Measurements from ENCODE around the gene EFS. TPM values are rescaled to one million over a fixed set of nuclear protein-coding genes. Genes with fewer than 3 reads are reported as not detected.

Gene EFS
- total RNA-seq, 8 experiments from 2014 or later, result 1.0 to 9.6 (median 2.8) TPM

GRCh38 chr14:23307687-23308644, 57.0 kb downstream of the EFS start:
- peak overlapping the region in 1 of 2 donors; percentile 90 for H3K27ac ChIP-seq
- peak in 2 of 8 experiments; percentile 22 to 44 for ATAC-seq (replicated peaks in 6 of 8)
- peak overlapping the region; percentile 77 to 98 (median 93) for H3K4me3 ChIP-seq
- H3K4me1 ChIP-seq (replicated peaks in 1 of 2), result peaks cover 18 to 20% of the 10 kb centered on the region in 2 donors
- 40 to 100% (median 93%) methylated on average over 1 to 9 of the region's 22 CpGs; no CpG with 5 or more reads in 4 of the 10 experiments for WGBS, 10 experiments
- in situ Hi-C loops (cut with MboI; ENCODE audit: low pct_unique_long_range_greater_than_20kb in 2 of 9, low sequenced_read_pairs in 9 of 9, unreplicated experiment in 9 of 9), result loop anchor here in 4 of 9 experiments (25.0 kb wide), 1 partner anchor 254 kb away; the partner anchor contains the start of genes AP1G2 (in 4 of the 4), THTPA (in 4 of the 4) and ZFHX2 (in 4 of the 4)

GRCh38 chr14:23307146-23307530, 57.8 kb downstream of the EFS start:
- ATAC-seq (replicated peaks in 6 of 8), result no peak
- 0 to 20% (median 0%) methylated on average over 1 to 4 of the region's 5 CpGs; no CpG with 5 or more reads in 3 of the 10 experiments for WGBS, 10 experiments
- Histone ChIP-seq H3K27ac (peak overlapping the region; percentile 90 to 91), H3K4me3 (peak overlapping the region; percentile 77 to 98 (median 93)), H3K4me1 (replicated peaks in 1 of 2) (peaks cover 18 to 21% of the 10 kb centered on the region in 2 donors)
- in situ Hi-C loops (cut with MboI; ENCODE audit: low pct_unique_long_range_greater_than_20kb in 2 of 9, low sequenced_read_pairs in 9 of 9, unreplicated experiment in 9 of 9), result loop anchor here in 4 of 9 experiments (25.0 kb wide), 1 partner anchor 255 kb away; the partner anchor contains the start of genes AP1G2 (in 4 of the 4), THTPA (in 4 of the 4) and ZFHX2 (in 4 of the 4)

GRCh38 chr14:23306412-23307145, 58.4 kb downstream of the EFS start, which contains the start of gene BCL2L2:
BCL2L2 (plus strand) TSS chr14:23306833; CDS start chr14:23307768, 935 bp downstream.
- WGBS, 10 experiments, result 0 to 3% (median 0%) methylated on average over 1 to 5 of the region's 24 CpGs; no CpG with 5 or more reads in 3 of the 10 experiments
- Histone ChIP-seq H3K27ac (peak within 1 kb of the TSS; percentile 90 to 91), H3K4me1 (replicated peaks in 1 of 2) (peaks cover 18 to 21% of the 10 kb centered on the region in 2 donors), H3K4me3 (peak within 1 kb of the TSS; percentile 77 to 98 (median 93))
- in situ Hi-C loops (cut with MboI; ENCODE audit: low pct_unique_long_range_greater_than_20kb in 2 of 9, low sequenced_read_pairs in 9 of 9, unreplicated experiment in 9 of 9), result loop anchor here in 4 of 9 experiments (25.0 kb wide), 1 partner anchor 256 kb away; the partner anchor contains the start of genes AP1G2 (in 4 of the 4), THTPA (in 4 of the 4) and ZFHX2 (in 4 of the 4)
- peak; percentile 35 to 60 (median 56) for ATAC-seq (replicated peaks in 6 of 8)

Other genes starting within 250 kb of the EFS start
- gene CEBPE, start 245.9 kb downstream of the EFS start, total RNA-seq, result 1 to 10 TPM in 1 of 8 experiments, under 1 TPM in 1, not detected in 6; 0.52 to 1.6 TPM
- gene SLC7A8, start 181.5 kb downstream of the EFS start, total RNA-seq, result 10 to 100 TPM in 3 of 8 experiments, 1 to 10 TPM in 4, under 1 TPM in 1; 0.96 to 55.9 (median 3.4) TPM
- not detected for gene RNF212B, start 127.2 kb downstream of the EFS start, total RNA-seq
- 1 to 10 TPM; 3.5 to 9.9 (median 7.4) TPM for gene HOMEZ, start 79.0 kb downstream of the EFS start, total RNA-seq
- gene PPP1R3E, start 62.3 kb downstream of the EFS start, total RNA-seq, result 10 to 100 TPM in 6 of 8 experiments, 1 to 10 TPM in 2; 6.1 to 21.3 (median 12.6) TPM
- gene BCL2L2, start 58.3 kb downstream of the EFS start, total RNA-seq, result 10 to 100 TPM; 12.6 to 37.7 (median 19.0) TPM
- 100 to 1,000 TPM in 4 of 8 experiments, 10 to 100 TPM in 4; 57.2 to 162 (median 91.9) TPM for gene PABPN1, start 43.7 kb downstream of the EFS start, total RNA-seq
- gene SLC22A17, start 12.3 kb downstream of the EFS start, total RNA-seq, result 100 to 1,000 TPM in 1 of 8 experiments, 10 to 100 TPM in 4, 1 to 10 TPM in 3; 3.1 to 110 (median 39.3) TPM
- gene IL25, start 7.6 kb upstream of the EFS start, total RNA-seq, result under 1 TPM in 4 of 8 experiments, not detected in 4; 0.14 to 0.66 (median 0.44) TPM
- 1 to 10 TPM in 1 of 8 experiments, under 1 TPM in 6, not detected in 1; 0.05 to 2.0 (median 0.40) TPM for gene CMTM5, start 11.9 kb upstream of the EFS start, total RNA-seq
- gene MYH6, start 43.1 kb upstream of the EFS start, total RNA-seq, result under 1 TPM in 5 of 8 experiments, not detected in 3; 0.05 to 0.47 (median 0.14) TPM
- gene MYH7, start 70.5 kb upstream of the EFS start, total RNA-seq, result under 1 TPM in 7 of 8 experiments, not detected in 1; 0.04 to 0.93 (median 0.14) TPM
- 10 to 100 TPM; 38.1 to 67.6 (median 56.4) TPM for gene NGDN, start 104.5 kb upstream of the EFS start, total RNA-seq
- 1 to 10 TPM; 2.3 to 7.9 (median 4.7) TPM for gene ZFHX2, start 186.6 kb upstream of the EFS start, total RNA-seq
- gene THTPA, start 191.1 kb upstream of the EFS start, total RNA-seq, result 10 to 100 TPM; 10.4 to 30.8 (median 14.9) TPM
- 100 to 1,000 TPM in 1 of 8 experiments, 10 to 100 TPM in 6, 1 to 10 TPM in 1; 7.5 to 125 (median 25.5) TPM for gene AP1G2, start 202.6 kb upstream of the EFS start, total RNA-seq
- 10 to 100 TPM in 7 of 8 experiments, 1 to 10 TPM in 1; 1.6 to 41.5 (median 21.9) TPM for gene JPH4, start 213.6 kb upstream of the EFS start, total RNA-seq